Measurements from ENCODE around the gene ANKRD23. TPM values are rescaled to one million over a fixed set of nuclear protein-coding genes. Genes with fewer than 3 reads are reported as not detected.

ANKRD23 gene
- total and polyA plus RNA-seq, 2 experiments from 2014 or later: 1.8 to 4.4 TPM

DNA sequence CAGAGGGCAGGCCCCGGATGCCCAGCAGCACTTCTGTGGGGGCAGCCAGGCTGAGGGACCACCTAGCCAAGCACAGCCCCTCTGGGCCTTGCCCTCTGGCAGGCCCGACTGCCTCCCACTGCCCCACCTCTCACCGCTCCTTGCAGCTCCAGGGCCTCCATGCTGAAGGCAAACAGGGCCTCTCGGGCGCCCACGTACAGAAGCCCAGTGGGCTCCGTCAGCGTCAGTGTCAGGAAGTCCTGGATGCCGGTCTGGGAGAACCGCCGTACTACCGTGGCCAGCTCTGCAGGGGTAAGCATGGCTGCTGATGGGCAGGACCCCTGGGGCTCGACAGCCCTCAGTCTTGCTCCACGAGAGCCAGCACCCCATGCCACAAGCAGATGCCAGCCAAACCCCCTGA lies 22.3 kb upstream of the ANKRD23 start:
- no peaks in the 10 kb centered on the region for H3K9me2 ChIP-seq (replicated peaks; ENCODE audit: insufficient read depth)
- H4K20me1 ChIP-seq (ENCODE audit: insufficient read depth, poor library complexity, severe bottlenecking): peaks cover 49% of the 10 kb centered on the region
- H3K4me2 ChIP-seq: peak overlapping the region; percentile 99
- H2AFZ ChIP-seq: no peak overlapping the region
- peaks cover 36% of the 10 kb centered on the region for H3K4me1 ChIP-seq (ENCODE audit: insufficient read depth)
- no peaks in the 10 kb centered on the region for H3K9me3 ChIP-seq (ENCODE audit: low read depth)
- H3K27ac ChIP-seq: no peak overlapping the region
- DNase-seq (ENCODE audit: low spot score): no peak
- H3K79me2 ChIP-seq: peaks cover 63% of the 10 kb centered on the region
- no peaks in the 10 kb centered on the region for H3K27me3 ChIP-seq
- no peak overlapping the region for H3K4me3 ChIP-seq
- TF ChIP-seq EZH2 (IDR thresholded peaks at IDR 0.05; ENCODE audit: borderline replicate concordance) (no peak), EZH2phosphoT487 (IDR thresholded peaks at IDR 0.05; ENCODE audit: low read depth, severe bottlenecking, unreplicated experiment) (no peak), CTCF (IDR thresholded peaks at IDR 0.05; ENCODE audit: poor library complexity) (no peak)
- H3K36me3 ChIP-seq (replicated peaks; ENCODE audit: insufficient read depth, low read depth): no peaks in the 10 kb centered on the region
- WGBS (ENCODE audit: low lambda C conversion rate, missing lambda C conversion rate): 90% methylated on average over 14 of the region's 14 CpGs

- Histone ChIP-seq H3K4me1 (ENCODE audit: insufficient read depth) (peaks cover 34% of the 10 kb centered on the region), H3K27me3 (no peaks in the 10 kb centered on the region), H4K20me1 (ENCODE audit: insufficient read depth, poor library complexity, severe bottlenecking) (peaks cover 50% of the 10 kb centered on the region), H3K9me2 (replicated peaks; ENCODE audit: insufficient read depth) (no peaks in the 10 kb centered on the region), H3K27ac (no peak overlapping the region), H2AFZ (no peak overlapping the region), H3K4me2 (peak overlapping the region; percentile 99), H3K9me3 (ENCODE audit: low read depth) (no peaks in the 10 kb centered on the region), H3K36me3 (replicated peaks; ENCODE audit: insufficient read depth, low read depth) (no peaks in the 10 kb centered on the region), H3K4me3 (no peak overlapping the region), H3K79me2 (peaks cover 63% of the 10 kb centered on the region)
- 92% methylated on average over 14 of the region's 16 CpGs for WGBS (ENCODE audit: low lambda C conversion rate, missing lambda C conversion rate)
- no peak for DNase-seq (ENCODE audit: low spot score)
- no peak for TF ChIP-seq EZH2 (IDR thresholded peaks at IDR 0.05; ENCODE audit: borderline replicate concordance)
- no peak for TF ChIP-seq EZH2phosphoT487 (IDR thresholded peaks at IDR 0.05; ENCODE audit: low read depth, severe bottlenecking, unreplicated experiment)
- TF ChIP-seq CTCF (IDR thresholded peaks at IDR 0.05; ENCODE audit: poor library complexity): no peak
Measured at GRCh38 chr2:96865654-96866053, 21.8 kb upstream of the ANKRD23 start.

DNA sequence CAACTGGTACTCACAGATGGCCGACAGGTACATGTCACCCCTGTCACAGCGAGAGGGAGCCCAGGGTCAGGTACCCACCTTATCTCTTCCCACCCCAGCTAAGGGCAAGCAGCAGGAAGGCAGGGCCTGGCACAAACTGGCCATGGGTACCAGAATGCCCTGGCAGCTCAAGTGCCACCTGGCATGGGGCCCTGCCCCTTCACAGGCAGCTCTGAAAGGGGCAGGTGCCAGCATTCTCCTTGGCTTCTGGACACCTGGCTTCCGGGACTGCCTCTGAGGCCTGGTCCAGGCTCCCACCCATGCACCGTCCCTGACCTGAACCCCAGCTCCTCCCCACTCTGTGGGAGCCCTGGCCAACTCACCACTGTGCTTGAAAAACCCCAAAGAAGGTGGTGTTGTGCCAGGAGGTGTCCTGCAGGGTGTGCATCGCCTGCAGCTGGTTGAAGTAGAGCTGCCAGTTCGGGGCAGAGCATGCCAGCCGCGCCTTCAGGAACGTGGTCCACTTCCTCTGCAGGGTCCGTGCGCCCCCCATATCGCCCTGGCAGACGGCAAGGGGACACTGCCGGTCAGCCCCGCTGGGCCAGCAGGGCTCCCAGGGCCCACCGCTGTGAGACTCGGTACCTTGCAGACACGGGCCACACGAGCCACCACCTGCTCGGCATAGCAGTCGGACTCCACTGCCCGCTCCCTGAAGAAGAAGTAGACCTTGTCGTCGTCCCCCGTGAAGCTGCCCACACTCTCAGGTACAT lies 20.7 kb upstream of the ANKRD23 start:
- TF ChIP-seq EZH2 (IDR thresholded peaks at IDR 0.05; ENCODE audit: borderline replicate concordance): no peak
- TF ChIP-seq EZH2phosphoT487 (IDR thresholded peaks at IDR 0.05; ENCODE audit: low read depth, severe bottlenecking, unreplicated experiment): no peak
- no peak for TF ChIP-seq CTCF (IDR thresholded peaks at IDR 0.05; ENCODE audit: poor library complexity)
- WGBS (ENCODE audit: low lambda C conversion rate, missing lambda C conversion rate): 95% methylated on average over 25 of the region's 25 CpGs
- no peaks in the 10 kb centered on the region for H3K9me2 ChIP-seq (replicated peaks; ENCODE audit: insufficient read depth)
- no peak overlapping the region for H3K4me2 ChIP-seq
- no peak for DNase-seq (ENCODE audit: low spot score)
- H3K79me2 ChIP-seq: peaks cover 62% of the 10 kb centered on the region
- no peaks in the 10 kb centered on the region for H3K36me3 ChIP-seq (replicated peaks; ENCODE audit: insufficient read depth, low read depth)
- H3K27ac ChIP-seq: no peak overlapping the region
- H3K9me3 ChIP-seq (ENCODE audit: low read depth): no peaks in the 10 kb centered on the region
- no peak overlapping the region for H2AFZ ChIP-seq
- peaks cover 30% of the 10 kb centered on the region for H3K4me1 ChIP-seq (ENCODE audit: insufficient read depth)
- H3K27me3 ChIP-seq: no peaks in the 10 kb centered on the region
- H4K20me1 ChIP-seq (ENCODE audit: insufficient read depth, poor library complexity, severe bottlenecking): peaks cover 57% of the 10 kb centered on the region
- H3K4me3 ChIP-seq: no peak overlapping the region

Measured in hepatocyte (in vitro differentiated cells).